ENCODE results near the gene ADAM10.

The ADAM10 gene

GRCh38 chr15:58564981-58565380, 184.5 kb downstream of the ADAM10 start:
- no peak for TF ChIP-seq CTCF (conservative IDR thresholded peaks at IDR 0.05; ENCODE audit: low read depth, low read length)

GRCh38 chr15:58562135-58562534, 187.4 kb downstream of the ADAM10 start:
- no peak overlapping the region for H3K4me3 ChIP-seq (ENCODE audit: low read length)
- no peak for DNase-seq (ENCODE audit: low read depth)
- no peak for TF ChIP-seq CTCF (conservative IDR thresholded peaks at IDR 0.05; ENCODE audit: low read depth, low read length)

More at GRCh38 chr15:58564981-58565380, 184.5 kb downstream of the ADAM10 start:
- no peak for DNase-seq (ENCODE audit: low read depth)
- H3K4me3 ChIP-seq (ENCODE audit: low read length), result no peak overlapping the region

GRCh38 chr15:58561321-58561720, 188.2 kb downstream of the ADAM10 start:
- H3K4me3 ChIP-seq (ENCODE audit: low read length), result no peak overlapping the region
- no peak for DNase-seq (ENCODE audit: low read depth)
- TF ChIP-seq CTCF (conservative IDR thresholded peaks at IDR 0.05; ENCODE audit: low read depth, low read length), result no peak

GRCh38 chr15:58559904-58560588, 189.5 kb downstream of the ADAM10 start:
- no peak for DNase-seq (ENCODE audit: low read depth)
- no peak for TF ChIP-seq CTCF (conservative IDR thresholded peaks at IDR 0.05; ENCODE audit: low read depth, low read length)
- no peak overlapping the region for H3K4me3 ChIP-seq (ENCODE audit: low read length)

GRCh38 chr15:58558777-58559176, 190.7 kb downstream of the ADAM10 start:
- no peak for DNase-seq (ENCODE audit: low read depth)
- H3K4me3 ChIP-seq (ENCODE audit: low read length), result no peak overlapping the region
- no peak for TF ChIP-seq CTCF (conservative IDR thresholded peaks at IDR 0.05; ENCODE audit: low read depth, low read length)

- no peak for DNase-seq (ENCODE audit: low read depth)
- no peak overlapping the region for H3K4me3 ChIP-seq (ENCODE audit: low read length)
- no peak for TF ChIP-seq CTCF (conservative IDR thresholded peaks at IDR 0.05; ENCODE audit: low read depth, low read length)
Observed at GRCh38 chr15:58556541-58556940, 193.0 kb downstream of the ADAM10 start.

GRCh38 chr15:58556028-58556361, 193.5 kb downstream of the ADAM10 start:
- no peak overlapping the region for H3K4me3 ChIP-seq (ENCODE audit: low read length)
- no peak for DNase-seq (ENCODE audit: low read depth)
- TF ChIP-seq CTCF (conservative IDR thresholded peaks at IDR 0.05; ENCODE audit: low read depth, low read length), result no peak

All from retinal pigment epithelial cell (primary cell).